NCI-H2227 (cell line): ENCODE measurements around the gene AMHR2.

ENCODE experiments used
- DNase-seq: peaks from one replicate; lab custom pipeline; 2025; ENCODE audit not compliant: unreplicated experiment; lab: John Stamatoyannopoulos, UW

The AMHR2 gene

GRCh38 chr12:53452159-53453077 lies 28.8 kb downstream of the AMHR2 start:
- peak; percentile 86 for DNase-seq

- DNase-seq = no peak
Measured at GRCh38 chr12:53453953-53454640, 30.4 kb downstream of the AMHR2 start.

GRCh38 chr12:53454707-53455106 lies 31.1 kb downstream of the AMHR2 start:
- DNase-seq = no peak

GRCh38 chr12:53456654-53457366 lies 33.2 kb downstream of the AMHR2 start:
- DNase-seq = no peak

- no peak for DNase-seq
Measured at GRCh38 chr12:53459097-53459496, 35.4 kb downstream of the AMHR2 start.

GRCh38 chr12:53461059-53461458 lies 37.4 kb downstream of the AMHR2 start:
- DNase-seq = peak; percentile 19

- DNase-seq = no peak
Measured at GRCh38 chr12:53461591-53461990, 37.9 kb downstream of the AMHR2 start.

- DNase-seq = no peak
Measured at GRCh38 chr12:53462935-53463334, 39.3 kb downstream of the AMHR2 start.

GRCh38 chr12:53463802-53464560 lies 40.3 kb downstream of the AMHR2 start:
- DNase-seq = no peak

GRCh38 chr12:53464685-53465418 lies 41.2 kb downstream of the AMHR2 start:
- DNase-seq = no peak

- DNase-seq = no peak
Measured at GRCh38 chr12:53465679-53466078, 42.0 kb downstream of the AMHR2 start.

- no peak for DNase-seq
Measured at GRCh38 chr12:53466640-53467039, 43.0 kb downstream of the AMHR2 start.

GRCh38 chr12:53467082-53467481 lies 43.4 kb downstream of the AMHR2 start:
- DNase-seq = no peak

- DNase-seq = no peak
Measured at GRCh38 chr12:53467880-53468279, 44.2 kb downstream of the AMHR2 start.

GRCh38 chr12:53468282-53468681 lies 44.6 kb downstream of the AMHR2 start:
- no peak for DNase-seq

GRCh38 chr12:53472056-53472582 lies 48.5 kb downstream of the AMHR2 start:
- no peak for DNase-seq

- DNase-seq = no peak
Measured at GRCh38 chr12:53474077-53474476, 50.4 kb downstream of the AMHR2 start.

GRCh38 chr12:53474819-53475218 lies 51.2 kb downstream of the AMHR2 start:
- DNase-seq = no peak

GRCh38 chr12:53476769-53477209 lies 53.1 kb downstream of the AMHR2 start:
- DNase-seq = peak; percentile 17

- DNase-seq = no peak
Measured at GRCh38 chr12:53478865-53479264, 55.2 kb downstream of the AMHR2 start.
